Gastroesophageal sphincter (tissue), 3 donors: ENCODE measurements around the gene OGFOD3.

Experiments
- EP300 ChIP-seq: sonication (generic); formaldehyde crosslinking; IDR thresholded peaks from one replicate; pipeline ENCODE4 v1.6.1; 2017; ENCODE audit warnings: antibody characterized with exemption, mild to moderate bottlenecking
- POLR2AphosphoS5 ChIP-seq: sonication (generic); formaldehyde crosslinking; IDR thresholded peaks from one replicate; pipeline ENCODE4 v1.6.1; 2017; ENCODE audit warnings: antibody characterized with exemption
- TF ChIP-seq, protein P1 (sequence below), 4 experiments: fragments of 200-600 bp in 2 of 4; fragments of 450-650 bp in 2 of 4; sonication (generic) in 1 of 4; IDR thresholded peaks; one replicate each; pipeline ENCODE4 v1.5.1; 2017 to 2019; ENCODE audit warnings: antibody characterized with exemption in 4 of 4, mild to moderate bottlenecking in 2 of 4, moderate library complexity in 2 of 4

DNA sequence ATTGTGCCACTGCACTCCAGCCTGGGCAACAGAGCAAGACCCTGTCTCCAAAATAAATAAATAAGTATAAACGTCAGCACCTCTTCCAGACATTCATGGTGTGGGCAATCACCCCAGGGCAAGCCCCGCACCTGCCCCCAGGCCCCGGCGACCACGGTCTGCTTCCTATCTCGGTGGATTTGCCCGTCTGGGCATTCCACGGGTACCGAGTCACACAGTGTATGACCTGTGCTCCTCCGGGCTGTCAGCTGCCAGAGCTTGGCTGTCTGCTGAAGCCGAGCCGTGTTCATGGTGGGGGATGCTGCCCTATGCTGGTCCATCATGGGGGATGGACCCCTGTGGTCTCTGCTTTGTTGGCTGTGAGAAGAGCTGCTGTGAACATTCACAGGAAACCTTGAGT is 16.7 kb upstream of the OGFOD3 start:
- TF ChIP-seq, protein P1, sequence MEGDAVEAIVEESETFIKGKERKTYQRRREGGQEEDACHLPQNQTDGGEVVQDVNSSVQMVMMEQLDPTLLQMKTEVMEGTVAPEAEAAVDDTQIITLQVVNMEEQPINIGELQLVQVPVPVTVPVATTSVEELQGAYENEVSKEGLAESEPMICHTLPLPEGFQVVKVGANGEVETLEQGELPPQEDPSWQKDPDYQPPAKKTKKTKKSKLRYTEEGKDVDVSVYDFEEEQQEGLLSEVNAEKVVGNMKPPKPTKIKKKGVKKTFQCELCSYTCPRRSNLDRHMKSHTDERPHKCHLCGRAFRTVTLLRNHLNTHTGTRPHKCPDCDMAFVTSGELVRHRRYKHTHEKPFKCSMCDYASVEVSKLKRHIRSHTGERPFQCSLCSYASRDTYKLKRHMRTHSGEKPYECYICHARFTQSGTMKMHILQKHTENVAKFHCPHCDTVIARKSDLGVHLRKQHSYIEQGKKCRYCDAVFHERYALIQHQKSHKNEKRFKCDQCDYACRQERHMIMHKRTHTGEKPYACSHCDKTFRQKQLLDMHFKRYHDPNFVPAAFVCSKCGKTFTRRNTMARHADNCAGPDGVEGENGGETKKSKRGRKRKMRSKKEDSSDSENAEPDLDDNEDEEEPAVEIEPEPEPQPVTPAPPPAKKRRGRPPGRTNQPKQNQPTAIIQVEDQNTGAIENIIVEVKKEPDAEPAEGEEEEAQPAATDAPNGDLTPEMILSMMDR (IDR thresholded peaks at IDR 0.05), result no peak
- TF ChIP-seq EP300 (no peak), POLR2AphosphoS5 (no peak)
